ENCODE measurements around the gene BCR.
"Not testable (repeated sequence)": the region's sequence is repeated elsewhere in the genome, so short reads cannot be mapped to it uniquely, and the experiment has no call there.

Gene BCR

DNA sequence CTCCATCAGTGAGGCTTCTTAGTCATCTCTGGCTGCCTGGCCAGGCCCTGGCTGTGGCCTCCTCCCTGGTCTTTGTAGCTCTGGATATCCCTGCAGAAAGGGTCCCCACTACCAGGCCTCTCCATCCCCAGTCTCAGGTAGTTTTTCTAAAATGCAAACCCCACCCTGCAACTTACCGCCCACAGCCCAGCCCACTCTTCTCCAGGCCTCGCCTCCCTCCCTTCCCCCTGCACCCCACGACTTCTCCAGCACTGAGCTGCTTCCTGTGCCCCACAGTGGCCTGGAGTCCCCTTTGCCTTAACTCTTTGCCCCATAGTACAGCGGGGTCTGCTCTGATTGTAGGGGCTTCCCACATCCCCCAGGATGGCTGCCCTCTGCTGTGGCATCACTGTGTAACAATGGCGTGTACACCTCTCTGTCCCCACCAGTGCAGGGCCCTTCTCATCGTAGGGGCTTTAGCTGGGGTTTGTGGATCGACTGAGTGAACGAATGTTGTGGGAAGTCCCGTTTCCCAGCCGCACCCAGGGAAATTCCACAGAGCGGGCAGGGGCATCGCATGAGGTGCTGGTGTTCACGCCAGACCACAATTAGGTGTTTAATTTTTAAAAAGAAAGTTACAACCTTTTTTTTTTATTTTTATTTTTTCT lies 111.6 kb downstream of the BCR start:
- DNase-seq: no peak

DNA sequence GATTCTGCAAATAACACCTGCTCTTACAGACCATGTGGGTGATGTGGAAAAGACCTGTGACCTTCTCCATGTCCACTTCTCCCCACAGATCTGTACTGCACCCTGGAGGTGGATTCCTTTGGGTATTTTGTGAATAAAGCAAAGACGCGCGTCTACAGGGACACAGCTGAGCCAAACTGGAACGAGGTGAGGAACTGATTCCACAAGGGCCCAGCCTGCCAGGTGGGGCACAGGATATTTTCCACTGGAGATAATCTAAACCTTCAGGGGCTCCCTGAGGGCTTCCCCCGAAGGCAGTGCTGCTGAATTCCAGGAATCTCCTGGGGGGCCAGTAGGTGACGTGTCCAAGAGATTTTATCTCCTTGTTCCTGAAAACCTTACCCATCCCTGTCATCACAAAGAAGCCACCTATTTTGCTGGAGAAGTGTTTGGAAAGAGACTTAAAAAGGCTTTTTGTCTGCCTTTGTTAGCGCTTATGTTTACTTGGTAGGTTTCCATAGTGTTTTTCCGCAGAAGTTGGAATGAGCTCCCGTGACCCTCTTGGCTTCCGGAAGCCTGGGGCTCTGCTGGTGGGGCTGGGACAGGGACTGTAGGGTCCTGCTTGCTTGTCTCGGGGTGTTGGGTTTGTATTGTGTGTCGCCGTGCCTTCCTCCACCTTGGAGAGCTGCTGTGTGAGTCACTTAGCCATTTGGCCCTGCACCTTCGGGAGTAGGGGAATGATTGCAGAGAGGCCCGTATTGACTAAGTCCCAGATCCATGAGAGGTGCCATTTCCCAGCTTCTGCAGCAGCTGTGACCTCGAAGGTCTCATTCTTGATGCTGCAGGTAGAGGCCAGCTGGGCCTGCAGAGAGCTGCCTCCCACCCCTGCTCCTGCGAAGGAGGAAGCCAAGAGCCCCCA lies 112.4 kb downstream of the BCR start:
- DNase-seq: no peak

GRCh38 chr22:23293720-23294119 lies 113.4 kb downstream of the BCR start:
- DNase-seq: no peak

DNA sequence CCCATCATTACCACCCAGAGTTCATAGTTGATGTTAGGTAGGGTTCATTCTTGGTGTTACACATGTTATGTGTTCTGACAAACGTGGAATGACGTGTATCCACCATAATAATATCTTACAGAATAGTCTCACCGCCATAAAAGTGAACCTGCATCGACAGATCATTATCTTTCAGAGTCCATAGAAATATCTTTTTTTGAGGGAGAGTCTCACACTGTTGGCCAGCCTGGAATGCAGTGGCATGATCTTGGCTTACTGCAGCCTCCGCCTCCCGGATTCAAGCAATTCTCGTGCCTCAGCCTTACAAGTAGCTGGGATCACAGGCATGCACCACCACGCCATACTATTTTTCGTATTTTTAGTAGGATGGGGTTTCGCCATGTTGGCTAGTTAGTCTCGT lies 113.9 kb downstream of the BCR start:
- no peak for DNase-seq

DNA sequence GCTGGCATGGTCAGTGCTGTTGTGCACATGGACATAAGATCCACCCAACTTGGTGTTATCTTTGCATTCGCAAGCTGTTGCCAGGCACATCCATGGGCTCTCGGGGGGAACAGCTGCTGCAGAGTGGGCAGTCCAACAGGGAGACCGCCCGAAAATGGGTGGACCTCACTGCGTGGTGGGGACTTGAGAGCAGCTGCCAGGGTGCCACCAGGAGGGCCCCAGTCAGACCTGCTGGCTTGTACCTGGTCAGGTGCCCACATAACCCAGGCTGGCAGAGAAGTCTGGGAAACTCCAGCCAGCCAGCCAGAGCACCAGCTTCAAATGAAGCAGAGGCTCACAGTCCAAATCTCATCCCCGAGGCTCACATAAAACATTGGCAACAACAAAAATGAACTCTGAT lies 120.2 kb downstream of the BCR start:
- no peak for DNase-seq

DNA sequence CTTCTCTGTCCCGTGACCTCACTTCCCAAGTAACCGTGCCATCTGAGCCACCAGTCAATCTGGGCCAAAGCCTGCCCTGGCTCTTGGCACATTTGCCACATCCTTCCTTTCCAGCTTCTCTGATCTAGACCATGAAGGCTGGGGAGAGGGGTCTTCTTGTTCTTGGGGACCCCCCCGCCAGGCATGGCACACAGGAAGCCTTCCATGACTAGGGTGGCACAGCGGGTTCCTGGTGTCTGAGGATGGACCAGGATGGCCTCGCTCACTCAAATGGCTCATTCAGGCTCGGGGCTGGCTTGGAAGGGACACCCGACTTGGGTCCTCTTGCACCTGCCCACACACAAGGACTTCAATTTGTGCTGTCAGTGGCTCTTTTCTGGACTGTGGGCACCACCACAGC lies 121.3 kb downstream of the BCR start:
- no peak for DNase-seq

GRCh38 chr22:23302171-23303002 lies 122.1 kb downstream of the BCR start:
- no peak for DNase-seq

DNA sequence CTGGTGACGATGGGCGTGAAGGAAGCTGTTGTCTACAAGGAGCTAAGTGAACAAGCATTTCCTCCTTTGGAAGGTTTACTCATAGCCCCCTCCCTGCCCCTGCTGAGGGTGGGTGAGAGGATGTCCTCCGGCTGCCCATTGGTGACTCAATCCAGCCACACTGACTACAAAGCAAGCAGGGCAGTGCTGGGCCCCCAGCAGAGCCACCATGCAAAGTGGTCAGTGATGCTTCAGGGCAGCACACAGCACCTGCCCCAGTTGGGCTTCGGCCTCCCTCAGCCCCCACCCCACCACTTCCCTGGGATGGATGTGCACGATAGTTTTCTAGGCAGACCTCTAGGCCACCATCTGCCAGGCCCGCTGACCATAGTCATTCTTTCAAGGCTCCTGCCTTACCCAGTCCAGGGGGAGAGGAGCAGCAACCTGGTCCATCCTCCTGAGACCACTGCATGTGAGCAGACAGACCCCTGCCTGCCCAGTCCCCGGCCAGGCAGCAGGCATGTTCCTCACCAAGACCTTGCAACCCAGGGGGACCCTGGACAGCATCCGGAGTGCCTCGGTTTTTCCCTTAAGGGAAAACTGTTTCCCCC lies 125.1 kb downstream of the BCR start:
- no peak for DNase-seq

- DNase-seq: peak; percentile 24
Measured at GRCh38 chr22:23305922-23306374, 125.6 kb downstream of the BCR start.

DNA sequence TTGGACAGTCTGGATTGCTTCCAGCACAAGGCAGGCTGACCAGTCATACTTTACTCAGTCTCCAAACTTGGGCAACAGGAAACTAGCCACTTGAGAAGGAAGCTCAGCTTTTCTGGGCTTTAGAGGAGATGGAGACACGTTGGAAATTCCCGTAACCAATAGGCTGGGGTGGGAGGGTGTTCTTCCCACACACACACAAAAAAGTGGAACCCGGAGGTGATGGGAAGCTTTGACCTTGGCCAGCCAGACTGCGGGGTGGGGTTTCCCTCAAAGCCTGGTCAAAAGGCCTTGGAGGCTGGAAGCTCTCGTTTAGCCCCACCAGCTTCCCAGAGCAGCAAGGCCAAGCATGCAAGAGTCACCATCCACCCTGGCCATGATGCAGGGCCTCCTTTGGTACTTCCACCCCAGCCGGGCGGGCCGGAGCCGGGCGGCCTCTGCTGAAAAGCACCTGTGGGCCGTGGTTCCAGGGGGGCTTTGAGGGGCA lies 126.2 kb downstream of the BCR start:
- DNase-seq: no peak

DNA sequence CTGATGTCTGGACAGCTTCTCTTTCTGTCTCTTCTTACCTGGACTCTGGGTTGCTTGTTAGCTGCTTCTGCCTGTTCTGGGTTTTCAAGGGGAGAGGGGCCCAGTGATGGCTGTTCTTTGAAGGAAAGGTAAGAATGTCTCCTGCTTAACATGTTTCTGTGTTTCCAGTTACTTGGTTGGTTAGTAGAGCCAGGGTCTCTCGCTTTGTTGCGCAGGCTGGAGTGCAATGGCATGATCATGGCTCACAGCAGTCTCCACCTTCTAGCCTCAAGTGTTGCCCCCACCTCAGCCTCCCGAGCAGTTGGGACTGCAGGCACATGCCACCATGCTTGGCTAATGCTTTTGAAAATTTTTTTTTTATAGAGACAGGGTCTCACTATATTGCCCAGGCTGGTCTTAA lies 126.6 kb downstream of the BCR start:
- no peak for DNase-seq

GRCh38 chr22:23307511-23307910 lies 127.2 kb downstream of the BCR start:
- not testable (repeated sequence) for DNase-seq

DNA sequence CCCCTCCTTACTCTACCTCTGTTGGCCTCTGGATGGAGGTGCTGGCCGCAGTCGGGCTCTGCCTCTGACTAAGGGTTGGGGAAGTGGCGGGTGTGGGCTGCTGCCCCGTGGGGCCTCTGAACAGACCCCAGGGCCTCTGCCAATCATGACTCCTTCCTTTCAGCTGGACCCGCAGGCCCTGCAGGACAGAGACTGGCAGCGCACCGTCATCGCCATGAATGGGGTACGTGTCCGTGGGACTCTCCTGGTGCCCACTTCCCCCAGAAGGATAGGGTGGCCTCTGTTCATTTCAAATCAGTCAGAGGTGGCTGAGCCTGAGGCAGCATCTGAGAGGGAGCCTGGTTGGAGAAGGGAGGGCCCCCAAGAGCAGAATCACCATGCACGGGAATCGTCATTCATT lies 129.0 kb downstream of the BCR start:
- DNase-seq: not testable (repeated sequence)

DNA sequence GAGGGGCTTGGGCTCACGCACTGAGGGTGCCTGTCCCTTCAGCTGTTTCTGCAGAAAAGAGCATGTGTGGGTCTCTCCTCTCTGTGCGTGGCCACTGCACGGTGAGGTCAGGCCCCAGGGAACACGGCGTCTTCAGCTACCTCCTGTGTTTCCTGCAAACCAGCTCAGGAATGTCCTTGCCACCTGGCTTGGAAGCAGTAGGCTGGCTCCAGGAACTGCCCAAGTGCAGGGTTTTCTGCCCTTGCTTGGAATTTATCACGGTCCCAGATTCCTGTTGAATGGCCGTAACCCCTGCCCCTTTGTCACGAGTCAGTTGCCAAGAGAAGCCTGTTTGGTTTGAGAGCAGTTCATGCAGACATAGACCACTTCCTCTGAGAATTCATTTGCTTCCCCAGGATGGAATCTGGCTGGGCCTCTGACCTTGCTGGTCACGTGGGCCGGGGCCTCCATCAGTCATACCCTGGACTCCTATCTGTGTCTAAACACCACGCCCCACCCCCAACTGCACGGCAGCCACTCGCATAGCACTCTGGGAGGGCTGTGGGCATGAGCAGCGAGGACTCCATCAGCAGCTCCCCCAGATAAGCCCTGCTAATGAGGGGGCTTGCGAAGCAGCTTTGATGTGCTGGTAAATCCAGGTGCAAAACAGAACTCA lies 130.3 kb downstream of the BCR start:
- DNase-seq: peak; percentile 45

DNA sequence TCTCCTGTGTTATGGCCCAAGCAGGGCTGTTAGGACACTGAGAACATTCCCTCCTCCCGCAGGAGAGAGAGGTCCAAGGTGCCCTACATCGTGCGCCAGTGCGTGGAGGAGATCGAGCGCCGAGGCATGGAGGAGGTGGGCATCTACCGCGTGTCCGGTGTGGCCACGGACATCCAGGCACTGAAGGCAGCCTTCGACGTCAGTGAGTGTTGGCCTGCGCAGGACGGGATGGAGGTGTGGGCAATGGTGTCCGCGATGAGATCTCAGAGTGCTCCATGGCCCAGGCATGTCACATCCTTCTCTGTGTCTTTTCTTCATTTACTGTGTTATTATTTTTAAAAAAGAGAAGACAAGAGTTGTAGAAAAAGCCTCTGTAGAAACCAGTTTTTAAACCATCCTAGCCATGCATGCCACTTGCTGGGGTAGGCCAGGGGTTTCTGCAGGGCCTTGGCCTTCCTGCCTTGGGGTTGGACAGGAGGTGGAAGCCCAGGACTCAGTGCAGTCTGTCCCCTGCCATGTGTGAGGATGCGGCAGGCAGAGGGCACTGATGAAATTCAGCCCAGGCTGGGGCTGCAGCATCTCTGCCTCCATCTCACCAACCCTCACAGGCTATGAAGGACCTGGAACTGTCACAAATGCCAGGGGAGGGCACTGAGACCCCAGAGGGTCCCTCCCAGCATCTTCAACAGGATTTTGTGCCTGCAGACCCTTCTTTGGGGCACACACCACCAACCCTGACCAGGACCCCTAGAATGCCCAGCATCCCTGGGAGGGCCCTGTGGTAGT lies 131.5 kb downstream of the BCR start:
- DNase-seq: not testable (repeated sequence)

DNA sequence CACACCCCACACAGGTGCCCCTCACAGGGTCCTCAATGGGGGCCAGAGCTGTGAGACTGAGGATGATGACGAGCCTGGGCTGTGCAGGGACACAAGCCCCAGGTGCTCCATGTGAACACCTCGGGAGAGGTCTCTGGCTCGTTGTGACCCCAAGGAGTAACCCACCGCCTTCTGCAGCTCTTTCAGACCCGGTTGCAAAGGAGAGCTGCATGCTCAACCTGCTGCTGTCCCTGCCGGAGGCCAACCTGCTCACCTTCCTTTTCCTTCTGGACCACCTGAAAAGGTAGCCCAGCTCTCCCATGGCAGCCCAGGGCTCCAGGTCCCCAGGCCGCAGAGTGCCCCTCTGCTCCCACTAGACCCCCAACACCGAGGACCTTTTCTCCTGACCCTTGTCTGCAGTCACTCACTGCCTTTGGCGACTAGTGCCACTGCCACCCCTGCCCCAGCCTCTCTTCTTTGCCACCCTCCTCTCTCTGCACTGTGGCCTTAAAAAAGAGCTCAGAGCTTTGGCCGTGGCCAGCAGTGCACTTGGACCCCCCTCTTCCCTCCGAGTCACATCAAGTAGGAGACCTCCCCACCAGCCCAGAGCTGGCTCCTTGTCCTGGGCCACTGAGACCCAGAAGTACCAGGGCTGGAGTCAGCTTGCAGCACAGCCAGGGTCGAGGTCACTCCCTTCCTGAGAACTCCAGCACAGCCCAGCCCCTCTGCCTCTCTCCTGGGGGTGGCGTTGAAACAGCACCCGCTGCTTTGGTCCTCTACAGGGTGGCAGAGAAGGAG lies 133.7 kb downstream of the BCR start:
- DNase-seq: no peak

DNA sequence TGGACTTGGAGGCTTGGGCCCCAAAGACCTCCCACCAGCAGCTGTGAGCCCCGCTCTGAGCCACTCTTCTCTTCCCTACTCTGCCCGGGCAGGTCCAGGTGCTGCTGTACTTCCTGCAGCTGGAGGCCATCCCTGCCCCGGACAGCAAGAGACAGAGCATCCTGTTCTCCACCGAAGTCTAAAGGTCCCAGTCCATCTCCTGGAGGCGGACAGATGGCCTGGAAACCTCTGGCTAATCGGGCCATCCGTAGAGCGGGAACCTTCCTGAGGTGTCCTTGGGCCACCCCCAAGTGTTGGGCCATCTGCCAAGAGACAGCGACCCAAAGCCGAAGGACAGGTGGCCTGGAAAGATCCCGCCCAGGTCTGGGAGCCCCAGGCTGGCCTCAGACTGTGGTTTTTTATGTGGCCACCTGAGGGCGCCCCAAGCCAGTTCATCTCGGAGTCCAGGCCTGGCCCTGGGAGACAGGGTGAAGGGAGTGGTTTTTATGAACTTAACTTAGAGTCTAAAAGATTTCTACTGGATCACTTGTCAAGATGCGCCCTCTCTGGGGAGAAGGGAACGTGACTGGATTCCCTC lies 135.1 kb downstream of the BCR start:
- peak; percentile 88 for DNase-seq

GRCh38 chr22:23316596-23316995 lies 136.3 kb downstream of the BCR start:
- DNase-seq: not testable (repeated sequence)

DNA sequence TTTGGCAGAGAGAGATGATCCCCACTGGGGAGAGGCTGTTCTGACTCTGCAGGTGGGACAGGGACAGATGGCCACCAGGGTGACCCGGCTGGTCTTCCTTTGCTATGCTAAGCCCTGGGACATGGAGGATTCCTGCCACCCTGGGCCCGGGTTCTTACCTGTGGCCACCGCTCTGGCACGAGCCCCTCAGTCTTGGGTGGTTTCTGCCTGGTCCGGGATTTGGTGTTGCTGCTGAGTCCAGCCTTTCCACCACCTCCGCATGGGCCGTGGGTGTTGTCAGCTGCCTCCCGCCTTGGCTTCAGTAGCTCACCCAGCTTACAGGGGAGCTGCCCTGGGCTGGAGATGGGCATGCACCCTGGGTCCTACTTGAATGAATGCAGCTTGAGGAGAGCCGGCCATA lies 138.0 kb downstream of the BCR start:
- DNase-seq: not testable (repeated sequence)

DNA sequence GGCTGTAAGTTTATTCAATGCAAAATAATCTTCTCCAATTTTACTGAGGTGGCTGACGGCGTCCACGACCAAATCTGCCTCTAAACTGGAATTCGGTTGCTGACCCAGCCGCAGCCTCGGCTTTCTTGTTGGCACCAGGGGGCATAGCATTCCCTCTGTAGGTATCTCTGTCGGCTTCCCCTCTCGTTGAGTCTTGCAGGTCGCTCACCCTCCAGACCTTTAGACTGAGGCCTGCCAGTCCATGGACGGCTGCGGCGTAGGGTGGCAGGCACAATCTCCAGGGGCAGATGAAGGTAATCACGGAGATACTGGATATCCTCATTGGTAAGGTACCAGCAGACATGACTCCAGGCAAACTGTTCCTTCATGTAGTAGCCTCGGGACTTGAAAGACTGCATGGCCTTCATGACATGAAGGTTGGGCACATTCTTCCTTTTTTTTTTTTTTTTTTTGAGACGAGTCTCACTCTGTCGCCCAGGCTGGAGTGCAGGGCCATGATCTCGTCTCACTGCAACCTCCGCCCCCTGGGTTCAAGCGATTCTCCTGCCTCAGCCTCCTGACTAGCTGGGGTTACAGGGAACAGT lies 142.3 kb downstream of the BCR start:
- DNase-seq: not testable (repeated sequence)

Data from eye (tissue), 1 donor.